Sciatic nerve (tissue), 2 donors: Measurements from ENCODE around the gene SNX22. TPM values are rescaled to one million over a fixed set of nuclear protein-coding genes. Genes with fewer than 3 reads are reported as not detected.
A peak's percentile ranks its signal among the peaks of the same experiment; 100 is the strongest.

ENCODE experiments used
- ATAC-seq: fragments of 200-7000 bp; cut with Tn5 transposase; one replicate; pipeline ENCODE4 v1.9.1; 2020; ENCODE audit warnings: mild to moderate bottlenecking, moderate library complexity
- DNase-seq: peaks from one replicate; pipeline ENCODE4 v3.0.0-alpha.2; 2020; ENCODE audit warnings: low spot score
- intact Hi-C: fragments of 100-400 bp; cut with DNase I; formaldehyde crosslinking; loops from one replicate; pipeline ENCODE4 v1.14.2; 2022
- total RNA-seq: library from RNA; stranded (reverse); fragmentation: NEBNext Ultra II Directional; extraction: Animal tissue kit (Norgen Biotek cat#: 25700); gene quantifications from one replicate; pipeline ENCODE4 v1.2.1, GENCODE V29; 2021
- donor health status: DM: no; HTN: no; CAD: no.
- donor health status: DM: no; HTN: no; CAD: no.

SNX22 gene
- total RNA-seq, 1 donor from 2014 or later: 2.1 TPM

GRCh38 chr15:64182859-64183370, 31.4 kb downstream of the SNX22 start:
- ATAC-seq (no peak), DNase-seq (no peak)
- intact Hi-C loops: no loop called here

GRCh38 chr15:64185146-64185911, 33.8 kb downstream of the SNX22 start:
- DNase-seq (no peak), ATAC-seq (no peak)
- intact Hi-C loops: no loop called here

DNA sequence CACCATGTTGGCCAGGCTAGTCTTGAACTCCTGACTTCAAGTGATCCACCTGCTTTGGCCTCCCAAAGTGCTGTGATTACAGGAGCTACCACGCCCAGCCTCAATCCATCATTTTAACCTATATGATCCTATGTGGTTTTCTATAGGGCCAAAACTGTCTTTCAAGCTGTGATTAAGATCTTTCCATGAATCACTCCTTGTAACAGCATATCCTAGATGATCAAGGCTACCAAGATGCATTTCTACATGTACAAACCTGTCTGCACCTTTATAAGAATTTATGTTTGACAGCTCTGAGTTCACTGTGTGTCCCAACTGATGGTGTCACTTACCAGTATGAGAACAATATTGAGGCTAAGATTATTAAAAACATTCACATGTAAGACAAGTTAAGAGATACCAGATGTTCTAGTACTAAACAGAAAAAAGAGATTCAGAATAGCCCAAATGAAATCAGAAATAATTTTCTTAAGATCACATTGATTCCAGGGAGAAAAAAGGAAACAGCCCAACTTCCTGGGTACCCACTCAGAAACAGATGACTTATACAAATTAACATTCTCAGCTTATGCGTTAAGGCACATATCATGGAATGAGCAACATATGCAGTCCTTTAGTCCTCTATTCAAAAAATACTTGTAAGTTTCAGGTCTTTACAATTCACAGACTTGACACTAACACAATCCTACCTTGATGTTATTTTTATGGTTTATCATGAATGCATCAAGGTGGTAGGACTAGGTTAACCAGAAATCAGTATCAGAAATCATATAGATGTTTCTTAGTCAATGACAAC, 36.1 kb downstream of the SNX22 start:
- ATAC-seq (no peak), DNase-seq (no peak)
- intact Hi-C loops: no loop called here

GRCh38 chr15:64191971-64192830, 40.7 kb downstream of the SNX22 start:
- DNase-seq: no peak
- ATAC-seq: no peak
- intact Hi-C loops: no loop called here

- ATAC-seq (no peak), DNase-seq (no peak)
- intact Hi-C loops: no loop called here
These were observed 42.4 kb downstream of the SNX22 start for GRCh38 chr15:64193971-64194370.

DNA sequence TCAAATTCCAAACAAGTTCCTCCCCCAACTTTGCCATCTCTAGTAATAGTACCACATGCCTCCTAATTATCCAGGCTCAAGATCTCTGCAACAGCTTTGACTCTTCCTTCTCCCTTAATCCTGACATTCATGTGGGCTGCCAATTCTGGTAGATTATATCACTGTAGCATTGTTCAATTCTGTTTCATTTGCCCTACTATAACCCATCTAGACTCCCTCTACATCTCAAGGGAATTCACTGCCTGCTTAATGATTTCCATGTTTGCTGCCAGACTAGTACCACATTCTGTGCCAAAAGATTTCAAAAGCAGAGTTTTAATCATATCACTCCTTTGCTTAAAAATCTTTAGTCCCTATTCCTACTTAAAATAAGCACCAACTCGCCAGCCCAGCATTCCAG, 45.9 kb downstream of the SNX22 start:
- intact Hi-C loops: no loop called here
- ATAC-seq: peak; percentile 96
- no peak for DNase-seq

DNA sequence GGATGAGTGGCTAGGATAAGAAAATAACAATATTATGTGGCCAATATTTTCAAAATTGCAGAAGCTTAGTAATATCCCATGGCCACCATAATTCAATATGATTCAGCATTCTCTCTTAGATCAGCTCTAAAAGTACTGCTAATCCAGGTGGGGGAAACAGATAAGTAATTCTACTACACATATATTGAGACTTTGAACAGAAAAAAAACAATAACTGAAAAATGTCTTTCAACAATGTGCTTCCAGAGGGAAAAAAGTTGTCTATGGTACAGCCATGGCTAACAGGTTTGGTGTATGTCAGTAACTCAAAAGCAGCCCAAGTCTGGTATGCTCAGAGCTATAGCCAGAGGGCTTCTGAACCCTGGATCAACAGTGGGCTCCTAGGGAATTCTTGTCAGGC, 53.7 kb downstream of the SNX22 start:
- intact Hi-C loops: no loop called here
- ATAC-seq (no peak), DNase-seq (no peak)

Other genes starting within 250 kb of the SNX22 start
- gene DAPK2, start 105.2 kb upstream of the SNX22 start, total RNA-seq: 36.9 TPM
- 26.3 TPM for gene CIAO2A, start 57.9 kb upstream of the SNX22 start, total RNA-seq
- 178 TPM for gene SNX1, start 55.7 kb upstream of the SNX22 start, total RNA-seq
- gene PPIB, start 11.3 kb downstream of the SNX22 start, total RNA-seq: 218 TPM
- 24.0 TPM for gene CSNK1G1, start 204.4 kb downstream of the SNX22 start, total RNA-seq
- not detected for gene PCLAF, start 229.7 kb downstream of the SNX22 start, total RNA-seq
- gene TRIP4, start 236.1 kb downstream of the SNX22 start, total RNA-seq: 25.9 TPM